SK-N-MC (cell line): Measurements from ENCODE around the gene VAPA.

Source experiments
- EZH2 ChIP-seq: fragments of 200-600 bp; sonication (generic); IDR thresholded peaks from one replicate; pipeline ENCODE4 v1.6.1; 2017; ENCODE audit warnings: antibody characterized with exemption
- FOXP2 ChIP-seq: optimal IDR thresholded peaks from 2 replicates; pipeline ENCODE3; 2011; ENCODE audit warnings: mild to moderate bottlenecking, moderate library complexity; ENCODE audit not compliant: insufficient read depth; ENCODE audit errors: extremely low read length, control extremely low read depth
- POLR2AphosphoS5 ChIP-seq: IDR thresholded peaks from 2 replicates; pipeline ENCODE4 v1.6.1; 2012; ENCODE audit warnings: mild to moderate bottlenecking, low read depth, low read length, borderline replicate concordance

- TF ChIP-seq EZH2, result no peak
- TF ChIP-seq POLR2AphosphoS5, result no peak
- no peak for TF ChIP-seq FOXP2
Measured at GRCh38 chr18:9950289-9951016, 36.6 kb downstream of the VAPA start.
